NCI-H526 (cell line): ENCODE results near the gene CDK5RAP2.
A peak's percentile ranks its signal among the peaks of the same experiment; 100 is the strongest.
"Not testable (repeated sequence)": the region's sequence is repeated elsewhere in the genome, so short reads cannot be mapped to it uniquely, and the experiment has no call there.

Experiments
- DNase-seq, 2 experiments: peaks; one replicate each; lab custom pipeline; 2025; lab: John Stamatoyannopoulos, UW

CDK5RAP2 gene

GRCh38 chr9:120580051-120580896, at the start of gene CDK5RAP2:
CDK5RAP2 (minus strand) TSS chr9:120580167; CDS start chr9:120579978, 189 bp downstream.
- peak; percentile 95 to 96 for DNase-seq

GRCh38 chr9:120628925-120629497, 49.0 kb upstream of the CDK5RAP2 start:
- DNase-seq: not testable (repeated sequence)

- peak; percentile 70 to 79 for DNase-seq
These were observed 48.4 kb upstream of the CDK5RAP2 start for GRCh38 chr9:120628207-120628924.

GRCh38 chr9:120627073-120627472, 47.1 kb upstream of the CDK5RAP2 start:
- DNase-seq: no peak

GRCh38 chr9:120626512-120626911, 46.5 kb upstream of the CDK5RAP2 start:
- DNase-seq: no peak

- DNase-seq: no peak
These were observed 45.3 kb upstream of the CDK5RAP2 start for GRCh38 chr9:120625222-120625621.

- DNase-seq: no peak
These were observed 42.8 kb upstream of the CDK5RAP2 start for GRCh38 chr9:120622790-120623189.

- no peak for DNase-seq
These were observed 42.0 kb upstream of the CDK5RAP2 start for GRCh38 chr9:120621941-120622340.

- DNase-seq: peak; percentile 18 to 75
These were observed 40.0 kb upstream of the CDK5RAP2 start for GRCh38 chr9:120619751-120620655.

- DNase-seq: peak in 1 of 2 experiments; percentile 31
These were observed 37.3 kb upstream of the CDK5RAP2 start for GRCh38 chr9:120616966-120617935.

GRCh38 chr9:120612218-120612617, 32.3 kb upstream of the CDK5RAP2 start:
- DNase-seq: no peak

- DNase-seq: no peak
These were observed 31.7 kb upstream of the CDK5RAP2 start for GRCh38 chr9:120611690-120612068.

- no peak for DNase-seq
These were observed 31.2 kb upstream of the CDK5RAP2 start for GRCh38 chr9:120610975-120611689.

- DNase-seq: no peak
These were observed 29.7 kb upstream of the CDK5RAP2 start for GRCh38 chr9:120609636-120610035.

GRCh38 chr9:120608421-120608820, 28.5 kb upstream of the CDK5RAP2 start:
- DNase-seq: no peak

- DNase-seq: no peak
These were observed 23.6 kb upstream of the CDK5RAP2 start for GRCh38 chr9:120603591-120603990.

- no peak for DNase-seq
These were observed 23.0 kb upstream of the CDK5RAP2 start for GRCh38 chr9:120603010-120603409.

- DNase-seq: no peak
These were observed 13.9 kb upstream of the CDK5RAP2 start for GRCh38 chr9:120593955-120594277.

GRCh38 chr9:120593250-120593954, 13.4 kb upstream of the CDK5RAP2 start:
- DNase-seq: no peak
